Keratinocyte (primary cell): ENCODE measurements around the gene SPATA13.

Source experiments
- EZH2 ChIP-seq: IDR thresholded peaks from one replicate; pipeline ENCODE4 v1.6.1; 2012; ENCODE audit warnings: inconsistent platforms, mild to moderate bottlenecking, low read length, moderate library complexity
- TF ChIP-seq, protein P1 (sequence below), 3 experiments: IDR thresholded peaks in 1 of 3; conservative IDR thresholded peaks in 1 of 3; optimal IDR thresholded peaks in 1 of 3; 2 replicates in 2 of 3; 3 replicates in 1 of 3; pipeline versions ENCODE3 to v1.5.1; 2011; ENCODE audit warnings: low read length in 3 of 3, mild to moderate bottlenecking in 3 of 3, moderate library complexity in 2 of 3, control low read depth in 1 of 3, inconsistent platforms in 1 of 3; ENCODE audit not compliant: insufficient read depth in 2 of 3; ENCODE audit errors: extremely low read depth in 1 of 3

DNA sequence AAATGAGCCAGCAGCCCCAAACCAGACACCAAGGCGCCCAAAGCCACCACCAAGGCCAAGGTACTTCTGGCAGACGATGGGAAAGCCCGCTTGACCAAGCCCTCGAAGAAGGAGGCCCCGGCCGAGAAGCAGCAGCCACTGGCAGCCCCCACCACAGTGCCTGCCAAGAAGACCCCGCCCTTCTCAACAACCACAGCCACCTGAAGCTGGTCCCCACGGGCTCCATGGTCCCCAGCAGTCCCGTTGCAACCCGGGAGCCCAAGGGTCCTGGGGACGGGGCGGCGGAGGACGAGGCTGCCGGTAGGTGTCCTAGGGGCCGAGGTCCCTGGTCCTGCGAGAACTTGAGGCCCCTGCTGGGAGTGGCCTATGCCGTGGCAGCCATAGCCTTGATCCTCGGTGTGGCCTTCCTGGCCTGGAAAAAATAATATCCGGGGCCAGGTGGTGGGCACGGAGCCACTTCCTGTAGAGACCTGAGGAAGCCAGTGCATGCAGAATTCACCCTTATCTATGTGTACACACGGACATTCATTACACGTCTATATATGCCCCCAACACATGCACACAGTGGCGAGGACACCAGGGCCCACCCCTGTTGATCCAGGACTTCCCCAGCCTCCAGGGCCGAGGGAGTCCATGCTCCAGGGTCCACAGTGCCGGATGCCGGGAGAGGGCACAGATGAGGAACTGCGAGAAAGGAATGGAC, 162.7 kb downstream of the SPATA13 start:
- TF ChIP-seq, protein P1, sequence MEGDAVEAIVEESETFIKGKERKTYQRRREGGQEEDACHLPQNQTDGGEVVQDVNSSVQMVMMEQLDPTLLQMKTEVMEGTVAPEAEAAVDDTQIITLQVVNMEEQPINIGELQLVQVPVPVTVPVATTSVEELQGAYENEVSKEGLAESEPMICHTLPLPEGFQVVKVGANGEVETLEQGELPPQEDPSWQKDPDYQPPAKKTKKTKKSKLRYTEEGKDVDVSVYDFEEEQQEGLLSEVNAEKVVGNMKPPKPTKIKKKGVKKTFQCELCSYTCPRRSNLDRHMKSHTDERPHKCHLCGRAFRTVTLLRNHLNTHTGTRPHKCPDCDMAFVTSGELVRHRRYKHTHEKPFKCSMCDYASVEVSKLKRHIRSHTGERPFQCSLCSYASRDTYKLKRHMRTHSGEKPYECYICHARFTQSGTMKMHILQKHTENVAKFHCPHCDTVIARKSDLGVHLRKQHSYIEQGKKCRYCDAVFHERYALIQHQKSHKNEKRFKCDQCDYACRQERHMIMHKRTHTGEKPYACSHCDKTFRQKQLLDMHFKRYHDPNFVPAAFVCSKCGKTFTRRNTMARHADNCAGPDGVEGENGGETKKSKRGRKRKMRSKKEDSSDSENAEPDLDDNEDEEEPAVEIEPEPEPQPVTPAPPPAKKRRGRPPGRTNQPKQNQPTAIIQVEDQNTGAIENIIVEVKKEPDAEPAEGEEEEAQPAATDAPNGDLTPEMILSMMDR (optimal IDR thresholded peaks at IDR 0.05 in 1 of 3, IDR thresholded peaks at IDR 0.05 in 1 of 3, conservative IDR thresholded peaks at IDR 0.05 in 1 of 3; ENCODE audit: extremely low read depth in 1 of 3, insufficient read depth in 2 of 3, low read length in 3 of 3) = no peak
- no peak for TF ChIP-seq EZH2
